Fibroblast of lung (primary cell): ENCODE measurements around the gene RANBP3. TPM values are rescaled to one million over a fixed set of nuclear protein-coding genes. Genes with fewer than 3 reads are reported as not detected.

ENCODE experiments used
- DNase-seq, 2 donors: peaks; one replicate each; pipeline versions ENCODE4 v3.0.0 to v3.0.0-alpha.2; 2010; ENCODE audit warnings: low read depth in 2 of 2
- H2AFZ ChIP-seq: 2 replicates; pipeline ENCODE4 v1.5.1; 2012; ENCODE audit warnings: low read length, control low read depth, inconsistent platforms
- H3K27ac ChIP-seq: 2 replicates; pipeline ENCODE4 v1.5.1; 2011; ENCODE audit warnings: low read length, control low read depth; ENCODE audit not compliant: insufficient read depth
- H3K27me3 ChIP-seq: 2 replicates; pipeline ENCODE4 v1.5.1; 2011; ENCODE audit warnings: mild to moderate bottlenecking, low read length; ENCODE audit not compliant: control insufficient read depth, insufficient read depth
- H3K36me3 ChIP-seq: 2 replicates; pipeline ENCODE4 v1.5.1; 2011; ENCODE audit warnings: low read length; ENCODE audit not compliant: control insufficient read depth, insufficient read depth
- H3K4me1 ChIP-seq: 2 replicates; pipeline ENCODE4 v1.5.1; 2011; ENCODE audit warnings: low read length; ENCODE audit not compliant: control insufficient read depth, insufficient read depth; ENCODE audit errors: extremely low read depth
- H3K4me2 ChIP-seq: 2 replicates; pipeline ENCODE4 v1.5.1; 2011; ENCODE audit warnings: low read length, control low read depth; ENCODE audit not compliant: insufficient read depth; ENCODE audit errors: extremely low read depth
- H3K4me3 ChIP-seq, 4 experiments: fragments of 200-600 bp in 1 of 4; sonication (generic) in 1 of 4; replicated peaks in 1 of 4; 2 replicates each; pipeline ENCODE4 v1.5.1; 2011 to 2016; ENCODE audit warnings: low read length in 4 of 4, low read depth in 3 of 4, mild to moderate bottlenecking in 3 of 4, control low read depth in 2 of 4, inconsistent platforms in 1 of 4, mixed read lengths in 1 of 4; ENCODE audit not compliant: insufficient read depth in 1 of 4; ENCODE audit errors: control extremely low read depth in 1 of 4
- H3K79me2 ChIP-seq: 2 replicates; pipeline ENCODE4 v1.5.1; 2012; ENCODE audit warnings: mild to moderate bottlenecking, low read length, inconsistent platforms; ENCODE audit not compliant: control insufficient read depth, insufficient read depth
- H3K9ac ChIP-seq: 2 replicates; pipeline ENCODE4 v1.5.1; 2011; ENCODE audit warnings: mild to moderate bottlenecking, low read length, control low read depth; ENCODE audit not compliant: insufficient read depth
- H3K9me3 ChIP-seq: 2 replicates; pipeline ENCODE4 v1.5.1; 2012; ENCODE audit warnings: low read depth, low read length; ENCODE audit not compliant: control insufficient read depth, insufficient read depth
- H4K20me1 ChIP-seq: 2 replicates; pipeline ENCODE4 v1.5.1; 2011; ENCODE audit warnings: low read length; ENCODE audit not compliant: control insufficient read depth, insufficient read depth; ENCODE audit errors: extremely low read depth
- CTCF ChIP-seq, 2 donors: IDR thresholded peaks in 1 of 2; conservative IDR thresholded peaks in 1 of 2; 1 replicate in 1 of 2; 2 replicates in 1 of 2; pipeline ENCODE4 v1.5.1; 2011 to 2012; ENCODE audit warnings: low read length in 2 of 2, control low read depth in 1 of 2, inconsistent platforms in 1 of 2, low read depth in 1 of 2, mild to moderate bottlenecking in 1 of 2
- EZH2 ChIP-seq: IDR thresholded peaks from 2 replicates; pipeline ENCODE4 v1.5.1; 2012; ENCODE audit warnings: low read length, control low read depth, mild to moderate bottlenecking; ENCODE audit errors: missing control alignments
- polyA plus RNA-seq, 2 donors: library from polyadenylated mRNA; depleted of rRNA in 1 of 2; stranded (reverse) in 1 of 2; unstranded in 1 of 2; fragments of >200 nt; gene quantifications; 2 replicates each; pipeline ENCODE4 v1.2.1, GENCODE V29; 2011 to 2012; ENCODE audit warnings: missing spikeins in 1 of 2
- total RNA-seq: library from RNA; depleted of rRNA; stranded (reverse); fragments of >200 nt; gene quantifications from 2 replicates; pipeline ENCODE4 v1.2.1, GENCODE V29; 2014

Gene RANBP3
- total and polyA plus RNA-seq, 2 donors (not counting 1 experiment from before 2014, with no cell fraction given), result 39.8 to 59.4 TPM

GRCh38 chr19:5897189-5897969 lies 80.6 kb downstream of the RANBP3 start:
- DNase-seq, result no peak
- Histone ChIP-seq H3K4me2 (no peak overlapping the region), H3K4me3 (no peak overlapping the region), H3K27ac (no peak overlapping the region), H3K9me3 (no peaks in the 10 kb centered on the region), H3K79me2 (peaks cover 27% of the 10 kb centered on the region), H3K4me1 (peaks cover 2% of the 10 kb centered on the region), H2AFZ (no peak overlapping the region), H3K27me3 (no peaks in the 10 kb centered on the region), H3K36me3 (peaks cover 17% of the 10 kb centered on the region), H3K9ac (no peak overlapping the region), H4K20me1 (no peaks in the 10 kb centered on the region)
- no peak for TF ChIP-seq EZH2
- TF ChIP-seq CTCF (conservative IDR thresholded peaks at IDR 0.05 in 1 of 2, IDR thresholded peaks at IDR 0.05 in 1 of 2; ENCODE audit: low read depth in 1 of 2, low read length in 2 of 2), result no peak

GRCh38 chr19:5896365-5897076 lies 81.4 kb downstream of the RANBP3 start:
- Histone ChIP-seq H3K36me3 (peaks cover 17% of the 10 kb centered on the region), H3K4me1 (peaks cover 4% of the 10 kb centered on the region), H2AFZ (no peak overlapping the region), H3K4me2 (no peak overlapping the region), H3K4me3 (no peak overlapping the region), H4K20me1 (no peaks in the 10 kb centered on the region), H3K9me3 (no peaks in the 10 kb centered on the region), H3K79me2 (peaks cover 24% of the 10 kb centered on the region), H3K27ac (no peak overlapping the region), H3K9ac (no peak overlapping the region), H3K27me3 (no peaks in the 10 kb centered on the region)
- TF ChIP-seq EZH2 (no peak), CTCF (conservative IDR thresholded peaks at IDR 0.05 in 1 of 2, IDR thresholded peaks at IDR 0.05 in 1 of 2; ENCODE audit: low read depth in 1 of 2, low read length in 2 of 2) (no peak)
- no peak for DNase-seq

GRCh38 chr19:5895890-5896289 lies 82.0 kb downstream of the RANBP3 start:
- Histone ChIP-seq H3K4me1 (peaks cover 4% of the 10 kb centered on the region), H3K27ac (no peak overlapping the region), H4K20me1 (no peaks in the 10 kb centered on the region), H3K9me3 (no peaks in the 10 kb centered on the region), H3K4me3 (no peak overlapping the region), H2AFZ (no peak overlapping the region), H3K9ac (no peak overlapping the region), H3K4me2 (no peak overlapping the region), H3K36me3 (peaks cover 17% of the 10 kb centered on the region), H3K27me3 (no peaks in the 10 kb centered on the region), H3K79me2 (peaks cover 17% of the 10 kb centered on the region)
- no peak for TF ChIP-seq CTCF (conservative IDR thresholded peaks at IDR 0.05 in 1 of 2, IDR thresholded peaks at IDR 0.05 in 1 of 2; ENCODE audit: low read depth in 1 of 2, low read length in 2 of 2)
- TF ChIP-seq EZH2, result no peak
- DNase-seq, result no peak
